GM21447 (cell line): ENCODE results near the gene ZNF669.
"Not testable (repeated sequence)": the region's sequence is repeated elsewhere in the genome, so short reads cannot be mapped to it uniquely, and the experiment has no call there.

Source experiments
- ATAC-seq: cut with Tn5 transposase; IDR thresholded peaks from one replicate; pipeline ENCODE4 v1.9.1; 2021; ENCODE audit not compliant: unreplicated experiment

The ZNF669 gene

GRCh38 chr1:247103859-247104591 lies at the start of gene ZNF669:
ZNF669 (minus strand) TSS chr1:247104356; CDS start chr1:247104199, 157 bp downstream.
- ATAC-seq: peak; percentile 99

DNA sequence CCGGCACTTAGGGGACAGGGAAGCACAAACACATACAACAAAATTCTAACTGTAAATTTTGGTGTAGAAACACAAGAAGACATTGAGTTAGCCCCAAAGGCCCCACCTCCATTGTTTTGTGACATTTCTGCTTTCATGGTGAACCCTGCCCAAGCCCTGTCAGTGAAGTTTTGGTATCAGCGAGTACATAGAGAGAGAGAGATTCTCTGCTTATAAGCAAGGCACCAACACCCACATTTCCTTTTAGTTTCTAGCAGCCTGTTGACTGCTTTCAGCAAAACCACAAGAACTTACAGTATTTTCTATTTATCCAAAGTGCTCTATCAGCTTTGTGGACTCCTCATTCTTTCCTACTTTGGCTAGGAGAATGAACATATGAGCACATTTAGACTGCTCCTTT lies 43.6 kb upstream of the ZNF669 start:
- ATAC-seq: no peak

DNA sequence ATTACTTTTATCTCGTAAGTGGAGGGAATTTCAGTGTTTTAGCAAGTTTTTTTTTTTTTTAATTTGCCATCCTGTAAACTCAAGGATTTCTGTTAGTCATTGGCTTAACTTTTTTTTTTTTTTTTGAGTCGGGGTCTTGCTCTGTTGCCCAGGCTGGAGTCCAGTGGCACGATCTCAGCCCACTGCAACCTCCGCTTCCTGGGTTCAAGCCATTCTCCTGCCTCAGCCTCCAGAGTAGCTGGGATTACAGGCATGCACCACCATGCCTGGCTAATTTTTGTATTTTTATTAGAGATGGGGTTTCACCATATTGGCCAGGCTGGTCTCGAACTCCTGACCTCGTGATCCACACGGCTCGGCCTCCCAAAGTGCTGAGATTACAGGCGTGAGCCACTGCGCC lies 43.0 kb upstream of the ZNF669 start:
- ATAC-seq: not testable (repeated sequence)

- no peak for ATAC-seq
Measured at GRCh38 chr1:247146671-247147070, 42.5 kb upstream of the ZNF669 start.

GRCh38 chr1:247145279-247145678 lies 41.1 kb upstream of the ZNF669 start:
- ATAC-seq: no peak

DNA sequence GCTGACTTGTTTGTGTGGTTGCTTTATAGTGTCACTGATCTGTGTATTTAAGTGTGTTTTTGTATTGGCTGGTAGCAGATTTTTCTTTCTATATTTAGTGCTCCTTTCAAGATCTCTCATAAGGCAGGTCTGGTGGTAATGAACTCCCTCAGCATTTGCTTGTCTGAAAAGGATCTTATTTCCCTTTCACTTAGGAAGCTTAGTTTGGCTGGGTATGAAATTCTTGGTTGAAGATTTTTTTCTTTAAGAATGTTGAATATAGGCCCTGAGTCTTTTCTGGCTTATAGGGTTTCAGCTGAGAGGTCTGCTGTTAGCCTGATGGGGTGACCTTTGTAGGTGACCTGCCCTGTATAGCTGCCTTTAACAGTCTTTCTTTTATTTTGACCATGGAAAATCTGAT lies 35.4 kb upstream of the ZNF669 start:
- ATAC-seq: not testable (repeated sequence)

DNA sequence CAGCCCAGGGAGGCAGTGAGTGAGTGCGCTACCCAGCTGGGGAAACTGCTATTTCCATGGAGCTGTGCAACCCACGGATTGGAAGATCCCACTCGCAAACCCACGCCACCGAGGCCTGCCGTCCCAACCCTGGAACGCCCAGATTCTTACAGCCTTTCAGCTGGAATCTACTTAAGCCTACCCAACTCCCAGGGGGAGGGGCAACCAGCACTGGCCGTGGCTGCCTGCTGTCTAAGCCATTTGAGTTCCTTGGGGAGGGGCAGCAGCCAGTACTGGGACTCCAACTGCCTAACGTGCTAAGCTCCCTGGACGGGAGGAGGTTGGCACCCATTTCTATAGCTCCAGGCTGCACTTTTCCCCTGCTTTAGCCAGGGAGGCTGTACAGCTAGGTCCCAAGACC lies 27.1 kb upstream of the ZNF669 start:
- ATAC-seq: no peak

DNA sequence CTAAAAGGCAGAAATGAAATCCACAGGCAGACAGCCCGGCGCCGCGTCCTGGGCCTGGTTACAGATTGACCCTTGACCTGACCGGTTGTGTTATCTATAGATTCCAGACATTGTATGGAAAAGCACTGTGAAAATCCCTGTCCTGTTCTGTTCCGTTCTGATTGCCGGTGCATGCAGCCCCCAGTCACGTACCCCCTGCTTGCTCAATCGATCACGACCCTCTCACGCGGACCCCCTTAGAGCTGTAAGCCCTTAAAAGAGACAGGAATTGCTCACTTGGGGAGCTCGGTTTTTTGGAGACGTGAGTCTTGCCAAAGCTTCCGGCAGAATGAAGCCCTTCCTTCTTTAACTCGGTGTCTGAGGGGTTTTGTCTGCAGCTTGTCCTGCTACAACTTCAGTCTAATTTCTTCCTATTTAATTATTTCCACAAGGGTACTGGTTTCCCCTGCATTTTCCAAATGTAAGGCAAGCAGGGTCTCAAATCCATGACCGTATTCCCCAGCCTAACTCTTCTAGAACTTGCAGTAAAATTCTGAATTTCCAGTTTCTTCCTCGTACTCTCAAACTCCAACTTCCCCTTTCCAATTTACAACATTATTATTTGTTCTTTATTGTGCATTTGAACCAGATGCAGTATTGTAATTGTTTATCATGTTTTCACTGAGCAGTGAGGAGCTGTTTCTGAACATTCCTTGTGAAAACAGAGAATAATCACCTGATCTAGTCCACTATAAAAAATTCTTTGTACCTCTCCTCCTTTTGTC lies 23.5 kb upstream of the ZNF669 start:
- not testable (repeated sequence) for ATAC-seq

DNA sequence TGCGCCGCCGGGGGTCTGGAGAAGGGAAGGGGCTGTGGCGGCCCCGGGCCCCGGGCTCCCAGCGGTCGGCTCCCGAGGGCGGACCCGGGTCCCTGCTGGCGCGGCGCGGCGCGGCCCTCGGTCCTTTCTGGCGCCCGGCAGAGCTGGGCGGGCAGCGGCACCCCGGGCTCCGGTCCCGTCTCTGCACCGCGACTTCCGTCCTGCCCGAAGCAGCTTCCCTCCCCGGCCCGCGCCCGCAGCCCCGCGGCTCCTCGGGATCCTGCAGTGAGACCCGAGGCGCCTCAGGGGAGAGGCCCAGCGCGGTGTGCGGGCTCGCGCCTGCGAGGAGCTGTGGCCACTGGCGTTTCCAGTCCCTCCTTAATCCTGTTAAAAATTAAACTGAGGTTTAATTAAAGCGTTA lies 22.4 kb upstream of the ZNF669 start:
- peak; percentile 50 for ATAC-seq

- peak; percentile 98 for ATAC-seq
Measured at GRCh38 chr1:247126166-247126565, 22.0 kb upstream of the ZNF669 start.

- ATAC-seq: no peak
Measured at GRCh38 chr1:247121382-247121781, 17.2 kb upstream of the ZNF669 start.

DNA sequence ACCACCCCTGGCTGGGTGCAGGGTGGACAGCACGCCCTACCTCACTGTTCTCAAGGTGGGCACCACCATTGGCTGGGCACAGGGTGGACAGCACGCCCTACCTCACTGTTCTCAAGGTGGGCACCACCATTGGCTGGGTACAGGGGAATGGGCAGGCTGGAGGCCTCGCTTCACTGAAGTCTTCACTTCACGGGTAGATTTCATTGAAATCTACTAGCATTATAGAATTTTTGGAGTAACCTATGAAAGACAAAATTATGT lies 16.2 kb upstream of the ZNF669 start:
- not testable (repeated sequence) for ATAC-seq

- no peak for ATAC-seq
Measured at GRCh38 chr1:247119600-247120407, 15.6 kb upstream of the ZNF669 start.

GRCh38 chr1:247118946-247119446 lies 14.8 kb upstream of the ZNF669 start:
- no peak for ATAC-seq

- ATAC-seq: no peak
Measured at GRCh38 chr1:247115545-247115944, 11.4 kb upstream of the ZNF669 start.

GRCh38 chr1:247115141-247115510 lies 11.0 kb upstream of the ZNF669 start:
- no peak for ATAC-seq

DNA sequence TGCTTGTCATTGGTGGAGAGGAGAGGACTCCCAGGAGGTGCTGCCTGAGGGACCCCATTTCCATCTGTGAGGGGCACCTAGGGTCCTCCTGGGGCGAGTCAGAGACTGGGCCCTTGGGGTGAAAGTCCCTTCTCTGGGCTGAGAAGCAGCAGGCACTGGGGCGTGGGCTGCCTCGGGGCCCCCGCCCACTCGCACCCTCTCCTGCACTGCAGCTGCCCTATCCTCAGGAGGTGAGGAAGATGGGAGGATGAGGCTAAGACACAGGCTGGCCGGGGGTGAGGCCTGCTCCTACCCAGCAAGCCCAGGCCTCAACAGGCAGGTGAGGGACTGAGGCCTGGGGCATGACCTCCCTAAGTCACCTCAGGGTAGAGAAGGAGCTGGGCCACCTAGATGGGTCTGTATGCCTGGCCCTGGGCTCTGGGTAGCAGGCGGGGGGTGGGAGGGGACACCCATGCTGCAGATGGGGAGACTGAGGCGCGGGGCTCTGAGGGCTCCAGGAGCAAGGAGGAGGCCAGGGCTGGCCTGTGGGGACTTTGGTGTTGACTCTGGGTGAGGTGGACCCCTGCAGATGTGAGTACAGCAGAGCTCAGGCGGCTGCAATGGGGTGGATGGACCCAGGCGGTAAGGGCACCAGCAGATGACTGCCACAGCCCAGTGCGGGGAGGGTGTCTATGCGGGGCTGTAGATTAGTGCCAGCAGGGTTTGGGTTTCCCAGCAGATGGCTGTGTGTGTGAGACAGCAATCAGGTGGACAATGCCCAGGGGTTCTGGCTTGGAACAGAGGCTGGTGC lies 10.4 kb upstream of the ZNF669 start:
- no peak for ATAC-seq

- ATAC-seq: no peak
Measured at GRCh38 chr1:247113733-247114271, 9.6 kb upstream of the ZNF669 start.

- no peak for ATAC-seq
Measured at GRCh38 chr1:247113094-247113497, 8.9 kb upstream of the ZNF669 start.

DNA sequence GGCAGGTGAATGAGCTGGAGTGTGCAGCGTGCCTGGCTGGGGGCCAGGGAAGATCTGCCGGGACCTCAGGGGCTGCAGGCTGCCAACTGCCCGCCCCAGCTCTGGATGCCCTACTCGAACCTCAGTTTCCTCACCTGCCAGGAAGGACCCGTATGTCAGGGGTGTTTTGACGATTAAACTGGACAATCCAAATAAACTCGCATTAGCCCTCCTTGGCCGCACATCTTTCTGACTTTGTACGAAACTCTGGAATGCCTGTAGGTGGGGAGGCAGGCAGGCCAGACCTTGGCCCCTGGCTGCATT lies 8.3 kb upstream of the ZNF669 start:
- ATAC-seq: no peak
